Activated CD4-positive, CD25-positive, alpha-beta regulatory T cell treated with anti-CD3 and anti-CD28 coated beads, Interleukin-2, amount 50 U/mL, for 24 hours (primary cell): ENCODE data around the gene KNCN.

Experiments
- ATAC-seq, 2 donors: fragments of 150-1000 bp; cut with Tn5 transposase; one replicate each; pipeline ENCODE4 v1.10.0; 2021; ENCODE audit warnings: mild to moderate bottlenecking in 1 of 2, moderate library complexity in 1 of 2

Gene KNCN

GRCh38 chr1:46543761-46544560, 7.5 kb downstream of the KNCN start:
- ATAC-seq: no peak

GRCh38 chr1:46543382-46543760, 8.1 kb downstream of the KNCN start:
- no peak for ATAC-seq

GRCh38 chr1:46539972-46540371, 11.5 kb downstream of the KNCN start:
- no peak for ATAC-seq

- ATAC-seq: no peak
These were observed 13.3 kb downstream of the KNCN start for GRCh38 chr1:46538147-46538546.

- no peak for ATAC-seq
These were observed 13.8 kb downstream of the KNCN start for GRCh38 chr1:46537651-46538050.

GRCh38 chr1:46536527-46536926, 14.9 kb downstream of the KNCN start:
- ATAC-seq: no peak

- no peak for ATAC-seq
These were observed 16.4 kb downstream of the KNCN start for GRCh38 chr1:46535063-46535462.

GRCh38 chr1:46533179-46533864, 18.1 kb downstream of the KNCN start:
- ATAC-seq: peak; percentile 56 to 63

GRCh38 chr1:46532498-46533178, 18.8 kb downstream of the KNCN start:
- peak; percentile 69 to 79 for ATAC-seq

GRCh38 chr1:46532095-46532494, 19.4 kb downstream of the KNCN start:
- no peak for ATAC-seq

- ATAC-seq: no peak
These were observed 20.5 kb downstream of the KNCN start for GRCh38 chr1:46530791-46531409.

GRCh38 chr1:46530311-46530710, 21.1 kb downstream of the KNCN start:
- ATAC-seq: no peak

- ATAC-seq: peak; percentile 46 to 56
These were observed 22.3 kb downstream of the KNCN start for GRCh38 chr1:46529031-46529630.

- no peak for ATAC-seq
These were observed 23.0 kb downstream of the KNCN start for GRCh38 chr1:46528297-46528955.

GRCh38 chr1:46527474-46528296, 23.8 kb downstream of the KNCN start:
- peak; percentile 52 to 66 for ATAC-seq

- ATAC-seq: no peak
These were observed 24.7 kb downstream of the KNCN start for GRCh38 chr1:46526691-46527291.

GRCh38 chr1:46526013-46526690, 25.3 kb downstream of the KNCN start:
- ATAC-seq: no peak

GRCh38 chr1:46525253-46525983, 26.0 kb downstream of the KNCN start:
- ATAC-seq: no peak

- ATAC-seq: no peak
These were observed 26.6 kb downstream of the KNCN start for GRCh38 chr1:46524843-46525242.
